GM12878 (cell line): ENCODE data around the gene POLR3G. TPM values are rescaled to one million over a fixed set of nuclear protein-coding genes. Genes with fewer than 3 reads are reported as not detected.

Experiments used
- ATF7 ChIP-seq: fragments of 450-650 bp; IDR thresholded peaks from 2 replicates; pipeline ENCODE4 v1.6.1; 2016; ENCODE audit warnings: low read depth, mild to moderate bottlenecking
- E2F8 ChIP-seq: fragments of 450-650 bp; IDR thresholded peaks from 2 replicates; pipeline ENCODE4 v1.6.1; 2018; ENCODE audit warnings: mild to moderate bottlenecking, low read depth, moderate library complexity; ENCODE audit not compliant: partially characterized antibody
- E4F1 ChIP-seq: fragments of 450-650 bp; IDR thresholded peaks from 2 replicates; pipeline ENCODE4 v1.6.1; 2018; ENCODE audit warnings: borderline replicate concordance, mild to moderate bottlenecking; ENCODE audit not compliant: partially characterized antibody
- FOS ChIP-seq: IDR thresholded peaks from 3 replicates; pipeline ENCODE4 v1.6.1; 2011; ENCODE audit warnings: borderline replicate concordance; ENCODE audit not compliant: insufficient read length; ENCODE audit errors: extremely low read depth
- HDAC6 ChIP-seq: fragments of 200-600 bp; sonication (generic); IDR thresholded peaks from one replicate; pipeline ENCODE4 v1.8.0; 2017; ENCODE audit warnings: antibody characterized with exemption; ENCODE audit not compliant: unreplicated experiment
- MAX ChIP-seq: IDR thresholded peaks from 2 replicates; pipeline ENCODE4 v1.6.1; 2012; ENCODE audit warnings: low read depth, low read length, improper control_type of control experiment
- NFYB ChIP-seq: IDR thresholded peaks from 2 replicates; pipeline ENCODE4 v1.6.1; 2011; ENCODE audit warnings: low read depth, mild to moderate bottlenecking, low read length, improper control_type of control experiment, moderate library complexity; ENCODE audit not compliant: insufficient read depth
- NR2F1 ChIP-seq: fragments of 450-650 bp; conservative IDR thresholded peaks from 2 replicates; pipeline ENCODE4 v1.6.1; 2017; ENCODE audit warnings: mild to moderate bottlenecking
- PAX5 ChIP-seq: IDR thresholded peaks from 2 replicates; pipeline ENCODE4 v1.6.1; 2011; ENCODE audit warnings: low read depth, low read length, borderline replicate concordance
- RELA ChIP-seq: fragments of 450-650 bp; IDR thresholded peaks from 2 replicates; pipeline ENCODE4 v1.8.0; 2014; ENCODE audit warnings: borderline replicate concordance; ENCODE audit not compliant: partially characterized antibody
- SPI1 ChIP-seq: IDR thresholded peaks from 2 replicates; pipeline ENCODE4 v1.6.1; 2011; ENCODE audit warnings: low read depth, mild to moderate bottlenecking, low read length, moderate library complexity, borderline replicate concordance; ENCODE audit not compliant: insufficient read depth
- SRF ChIP-seq, 2 experiments: IDR thresholded peaks; 2 replicates each; pipeline ENCODE4 v1.6.1; 2011; ENCODE audit warnings: low read depth in 2 of 2, low read length in 2 of 2, mild to moderate bottlenecking in 1 of 2, moderate library complexity in 1 of 2
- ZNF217 ChIP-seq: fragments of 450-650 bp; IDR thresholded peaks from 2 replicates; pipeline ENCODE4 v1.6.1; 2017; ENCODE audit warnings: antibody characterized with exemption, mild to moderate bottlenecking
- polyA plus RNA-seq, 11 experiments: library from polyadenylated mRNA; depleted of rRNA in 4 of 11; unstranded in 6 of 11; stranded (reverse) in 5 of 11; fragments of >200 nt; fragmentation: Nextera tagmentation in 4 of 11; fragmentation: Illumina TruSeq in 1 of 11; extraction: Ambion mirVana in 4 of 11; extraction: Trizol in 1 of 11; gene quantifications; 1 replicate in 1 of 11; 2 replicates in 10 of 11; pipeline versions ENCODE4 v1.2.1 to v1.2.3, GENCODE V29; 2011 to 2016; ENCODE audit warnings: inconsistent platforms in 2 of 11, missing spikeins in 2 of 11, low read depth in 1 of 11
- total RNA-seq, 4 experiments: library from RNA; depleted of rRNA in 3 of 4; stranded (reverse); fragments of >200 nt in 3 of 4; fragmentation: Illumina TruSeq in 1 of 4; extraction: Trizol in 1 of 4; gene quantifications; 2 replicates each; pipeline versions ENCODE4 v1.2.1 to v1.2.3, GENCODE V29; 2013 to 2021
- TF ChIP-seq, protein P1 (sequence below): IDR thresholded peaks from 2 replicates; pipeline ENCODE4 v1.6.1; 2011; ENCODE audit warnings: borderline replicate concordance, low read depth, mild to moderate bottlenecking, moderate library complexity, mixed read lengths, low read length; ENCODE audit not compliant: insufficient read depth; ENCODE audit errors: extremely low read length
- TF ChIP-seq, protein P2 (sequence below): IDR thresholded peaks from 2 replicates; pipeline ENCODE4 v1.6.1; 2012; ENCODE audit warnings: low read depth, low read length, improper control_type of control experiment
- TF ChIP-seq, protein P3 (sequence below): fragments of 450-650 bp; formaldehyde crosslinking; IDR thresholded peaks from 2 replicates; pipeline ENCODE4 v1.4.0; 2020; ENCODE audit warnings: mild to moderate bottlenecking, moderate library complexity

Gene POLR3G
- total and polyA plus RNA-seq, 10 of the 15 experiments (the other 5 are each of a cell fraction or from before 2014, with no cell fraction given) = 15.2 to 50.9 (median 27.5) TPM

GRCh38 chr5:90474235-90475107, at the start of gene POLR3G, which contains the start of gene MBLAC2 (continued):
- TF ChIP-seq E2F8 (no peak), ATF7 (peak; percentile 58), SPI1 (no peak), PAX5 (0 out of 2 replicates have a peak, but pooled peaks have one; percentile 19), SRF (IDR thresholded peaks at IDR 0.05; ENCODE audit: low read depth in 2 of 2, low read length in 2 of 2) (no peak), HDAC6 (peak; percentile 61), MAX (peak; percentile 85), NR2F1 (peak; percentile 69), ZNF217 (peak; percentile 53; the same call in 1 of the 2 replicates), FOS (no peak), E4F1 (peak; percentile 51), NFYB (no peak), RELA (peak; percentile 41)
- TF ChIP-seq, protein P1, sequence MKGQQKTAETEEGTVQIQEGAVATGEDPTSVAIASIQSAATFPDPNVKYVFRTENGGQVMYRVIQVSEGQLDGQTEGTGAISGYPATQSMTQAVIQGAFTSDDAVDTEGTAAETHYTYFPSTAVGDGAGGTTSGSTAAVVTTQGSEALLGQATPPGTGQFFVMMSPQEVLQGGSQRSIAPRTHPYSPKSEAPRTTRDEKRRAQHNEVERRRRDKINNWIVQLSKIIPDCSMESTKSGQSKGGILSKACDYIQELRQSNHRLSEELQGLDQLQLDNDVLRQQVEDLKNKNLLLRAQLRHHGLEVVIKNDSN = no peak
- TF ChIP-seq, protein P2, sequence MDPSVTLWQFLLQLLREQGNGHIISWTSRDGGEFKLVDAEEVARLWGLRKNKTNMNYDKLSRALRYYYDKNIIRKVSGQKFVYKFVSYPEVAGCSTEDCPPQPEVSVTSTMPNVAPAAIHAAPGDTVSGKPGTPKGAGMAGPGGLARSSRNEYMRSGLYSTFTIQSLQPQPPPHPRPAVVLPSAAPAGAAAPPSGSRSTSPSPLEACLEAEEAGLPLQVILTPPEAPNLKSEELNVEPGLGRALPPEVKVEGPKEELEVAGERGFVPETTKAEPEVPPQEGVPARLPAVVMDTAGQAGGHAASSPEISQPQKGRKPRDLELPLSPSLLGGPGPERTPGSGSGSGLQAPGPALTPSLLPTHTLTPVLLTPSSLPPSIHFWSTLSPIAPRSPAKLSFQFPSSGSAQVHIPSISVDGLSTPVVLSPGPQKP = no peak
- TF ChIP-seq, protein P3, sequence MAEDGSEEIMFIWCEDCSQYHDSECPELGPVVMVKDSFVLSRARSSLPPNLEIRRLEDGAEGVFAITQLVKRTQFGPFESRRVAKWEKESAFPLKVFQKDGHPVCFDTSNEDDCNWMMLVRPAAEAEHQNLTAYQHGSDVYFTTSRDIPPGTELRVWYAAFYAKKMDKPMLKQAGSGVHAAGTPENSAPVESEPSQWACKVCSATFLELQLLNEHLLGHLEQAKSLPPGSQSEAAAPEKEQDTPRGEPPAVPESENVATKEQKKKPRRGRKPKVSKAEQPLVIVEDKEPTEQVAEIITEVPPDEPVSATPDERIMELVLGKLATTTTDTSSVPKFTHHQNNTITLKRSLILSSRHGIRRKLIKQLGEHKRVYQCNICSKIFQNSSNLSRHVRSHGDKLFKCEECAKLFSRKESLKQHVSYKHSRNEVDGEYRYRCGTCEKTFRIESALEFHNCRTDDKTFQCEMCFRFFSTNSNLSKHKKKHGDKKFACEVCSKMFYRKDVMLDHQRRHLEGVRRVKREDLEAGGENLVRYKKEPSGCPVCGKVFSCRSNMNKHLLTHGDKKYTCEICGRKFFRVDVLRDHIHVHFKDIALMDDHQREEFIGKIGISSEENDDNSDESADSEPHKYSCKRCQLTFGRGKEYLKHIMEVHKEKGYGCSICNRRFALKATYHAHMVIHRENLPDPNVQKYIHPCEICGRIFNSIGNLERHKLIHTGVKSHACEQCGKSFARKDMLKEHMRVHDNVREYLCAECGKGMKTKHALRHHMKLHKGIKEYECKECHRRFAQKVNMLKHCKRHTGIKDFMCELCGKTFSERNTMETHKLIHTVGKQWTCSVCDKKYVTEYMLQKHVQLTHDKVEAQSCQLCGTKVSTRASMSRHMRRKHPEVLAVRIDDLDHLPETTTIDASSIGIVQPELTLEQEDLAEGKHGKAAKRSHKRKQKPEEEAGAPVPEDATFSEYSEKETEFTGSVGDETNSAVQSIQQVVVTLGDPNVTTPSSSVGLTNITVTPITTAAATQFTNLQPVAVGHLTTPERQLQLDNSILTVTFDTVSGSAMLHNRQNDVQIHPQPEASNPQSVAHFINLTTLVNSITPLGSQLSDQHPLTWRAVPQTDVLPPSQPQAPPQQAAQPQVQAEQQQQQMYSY (CRISPR knock-in tag) = no peak
